ENCODE results near the gene GPR135.

The GPR135 gene

GRCh38 chr14:59439256-59439965 lies 25.8 kb downstream of the GPR135 start:
- TF ChIP-seq, protein P1, sequence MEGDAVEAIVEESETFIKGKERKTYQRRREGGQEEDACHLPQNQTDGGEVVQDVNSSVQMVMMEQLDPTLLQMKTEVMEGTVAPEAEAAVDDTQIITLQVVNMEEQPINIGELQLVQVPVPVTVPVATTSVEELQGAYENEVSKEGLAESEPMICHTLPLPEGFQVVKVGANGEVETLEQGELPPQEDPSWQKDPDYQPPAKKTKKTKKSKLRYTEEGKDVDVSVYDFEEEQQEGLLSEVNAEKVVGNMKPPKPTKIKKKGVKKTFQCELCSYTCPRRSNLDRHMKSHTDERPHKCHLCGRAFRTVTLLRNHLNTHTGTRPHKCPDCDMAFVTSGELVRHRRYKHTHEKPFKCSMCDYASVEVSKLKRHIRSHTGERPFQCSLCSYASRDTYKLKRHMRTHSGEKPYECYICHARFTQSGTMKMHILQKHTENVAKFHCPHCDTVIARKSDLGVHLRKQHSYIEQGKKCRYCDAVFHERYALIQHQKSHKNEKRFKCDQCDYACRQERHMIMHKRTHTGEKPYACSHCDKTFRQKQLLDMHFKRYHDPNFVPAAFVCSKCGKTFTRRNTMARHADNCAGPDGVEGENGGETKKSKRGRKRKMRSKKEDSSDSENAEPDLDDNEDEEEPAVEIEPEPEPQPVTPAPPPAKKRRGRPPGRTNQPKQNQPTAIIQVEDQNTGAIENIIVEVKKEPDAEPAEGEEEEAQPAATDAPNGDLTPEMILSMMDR (IDR thresholded peaks at IDR 0.05; ENCODE audit: low read depth, low read length, missing control alignments) = no peak
- DNase-seq (ENCODE audit: low read depth) = no peak
- in situ Hi-C loops (cut with HindIII; ENCODE audit: low sequenced_read_pairs) = no loop called here

GRCh38 chr14:59438195-59438647 lies 27.0 kb downstream of the GPR135 start:
- TF ChIP-seq, protein P1 (IDR thresholded peaks at IDR 0.05; ENCODE audit: low read depth, low read length, missing control alignments) = no peak
- in situ Hi-C loops (cut with HindIII; ENCODE audit: low sequenced_read_pairs) = no loop called here

More at GRCh38 chr14:59439256-59439965, 25.8 kb downstream of the GPR135 start:
- no peak overlapping the region for H3K4me3 ChIP-seq (ENCODE audit: low read depth, low read length)

DNA sequence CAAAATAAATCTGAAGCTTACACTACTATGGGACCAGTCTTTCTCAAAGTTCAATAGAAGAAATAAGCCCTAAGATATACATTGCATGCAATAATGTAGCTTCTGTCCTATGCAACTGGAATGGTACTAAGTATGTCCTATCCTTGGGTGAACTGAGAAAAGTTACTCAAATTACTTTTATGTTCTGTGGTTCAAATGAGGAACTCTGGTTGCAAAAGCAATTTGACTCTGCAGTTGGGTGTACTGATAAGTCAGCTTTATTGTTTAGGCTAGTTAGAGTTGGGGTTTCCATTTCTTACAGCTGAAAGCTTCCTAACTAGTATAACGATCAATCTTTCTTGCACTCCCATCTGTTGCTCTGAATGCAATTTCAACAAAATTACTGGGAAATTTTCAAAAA lies 29.2 kb downstream of the GPR135 start:
- in situ Hi-C loops (cut with HindIII; ENCODE audit: low sequenced_read_pairs) = no loop called here
- DNase-seq (ENCODE audit: low read depth) = no peak
- no peak overlapping the region for H3K4me3 ChIP-seq (ENCODE audit: low read depth, low read length)
- TF ChIP-seq, protein P1 (IDR thresholded peaks at IDR 0.05; ENCODE audit: low read depth, low read length, missing control alignments) = no peak

More at GRCh38 chr14:59438195-59438647, 27.0 kb downstream of the GPR135 start:
- peak; percentile 60 for DNase-seq (ENCODE audit: low read depth)
- H3K4me3 ChIP-seq (ENCODE audit: low read depth, low read length) = no peak overlapping the region

DNA sequence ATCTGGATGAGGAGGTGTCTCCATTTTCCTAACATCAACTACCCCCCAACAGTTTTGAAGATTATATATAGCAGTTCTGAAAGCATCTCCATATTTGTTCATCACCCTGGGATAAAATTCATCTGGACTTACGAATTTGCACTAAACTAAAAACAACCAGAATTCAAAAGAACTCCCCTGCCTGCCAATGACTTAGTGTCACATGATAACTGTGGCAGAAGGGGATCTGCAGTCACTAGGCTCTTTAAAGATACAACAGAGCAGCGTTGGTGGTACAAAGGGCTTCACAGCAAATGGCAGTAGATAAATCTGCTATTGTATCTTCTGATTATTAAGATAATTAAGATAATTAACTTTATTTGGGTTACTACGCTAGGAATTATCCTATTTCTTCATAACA lies 30.1 kb downstream of the GPR135 start:
- in situ Hi-C loops (cut with HindIII; ENCODE audit: low sequenced_read_pairs) = no loop called here
- no peak for DNase-seq (ENCODE audit: low read depth)
- TF ChIP-seq, protein P1 (IDR thresholded peaks at IDR 0.05; ENCODE audit: low read depth, low read length, missing control alignments) = no peak
- no peak overlapping the region for H3K4me3 ChIP-seq (ENCODE audit: low read depth, low read length)

GRCh38 chr14:59429790-59430189 lies 35.4 kb downstream of the GPR135 start:
- H3K4me3 ChIP-seq (ENCODE audit: low read depth, low read length) = no peak overlapping the region
- in situ Hi-C loops (cut with HindIII; ENCODE audit: low sequenced_read_pairs) = no loop called here
- DNase-seq (ENCODE audit: low read depth) = no peak
- TF ChIP-seq, protein P1 (IDR thresholded peaks at IDR 0.05; ENCODE audit: low read depth, low read length, missing control alignments) = no peak

DNA sequence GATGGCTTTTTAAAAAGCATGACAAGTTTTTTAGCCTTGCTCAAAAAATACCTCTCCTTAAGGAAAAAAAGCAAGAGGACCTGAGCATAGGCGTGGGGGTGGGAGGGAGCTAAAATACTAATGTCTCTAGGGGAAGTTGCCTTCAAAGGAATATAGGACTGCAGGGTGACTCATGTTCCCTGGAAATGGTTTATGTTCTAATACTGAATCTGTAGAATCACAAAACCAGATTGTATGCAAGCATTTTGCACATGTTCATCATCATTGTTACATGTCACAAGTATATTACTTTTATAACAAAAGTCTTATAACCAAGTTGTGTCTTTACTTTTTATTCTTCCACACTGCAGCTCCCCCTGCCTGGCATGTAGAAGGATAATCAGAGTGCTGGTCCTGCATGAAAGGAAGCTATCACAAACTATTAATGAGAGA lies 36.6 kb downstream of the GPR135 start:
- no peak overlapping the region for H3K4me3 ChIP-seq (ENCODE audit: low read depth, low read length)
- in situ Hi-C loops (cut with HindIII; ENCODE audit: low sequenced_read_pairs) = no loop called here
- TF ChIP-seq, protein P1 (IDR thresholded peaks at IDR 0.05; ENCODE audit: low read depth, low read length, missing control alignments) = peak; percentile 43
- DNase-seq (ENCODE audit: low read depth) = peak; percentile 23
